Measurements from ENCODE around the gene PTPRB. TPM values are rescaled to one million over a fixed set of nuclear protein-coding genes. Genes with fewer than 3 reads are reported as not detected.

The PTPRB gene
- total and polyA plus RNA-seq, 2 of the 8 experiments (the other 6 are each of a cell fraction or from before 2014, with no cell fraction given) = 0.36 to 0.58 TPM

DNA sequence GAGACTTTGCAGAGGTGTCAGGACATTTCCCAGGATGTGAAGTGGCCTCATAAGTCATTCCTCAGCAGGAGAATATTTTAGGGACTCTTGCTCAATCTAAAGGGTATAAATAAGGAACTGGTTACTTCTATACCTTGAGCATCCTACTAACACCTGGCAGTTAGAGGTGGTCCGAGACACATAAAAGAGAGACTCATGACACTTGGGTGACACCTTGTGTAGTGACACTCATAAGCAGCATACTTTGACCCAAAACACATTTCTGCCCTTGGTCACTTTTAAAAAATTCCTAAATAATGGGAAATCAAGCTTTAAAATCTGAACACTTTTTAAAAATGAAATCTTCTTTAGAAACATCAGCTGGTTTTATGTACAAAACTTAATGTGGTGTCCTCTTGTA lies 152.8 kb downstream of the PTPRB start:
- Histone ChIP-seq H2BK12ac (ENCODE audit: low read depth, low read length) (no peak overlapping the region), H3K18ac (ENCODE audit: extremely low read depth, low read length) (no peak overlapping the region), H3K23ac (ENCODE audit: insufficient read length) (no peak overlapping the region), H3K27me3 (replicated peaks in 1 of 4; ENCODE audit: control insufficient read depth in 3 of 4, extremely low read depth in 1 of 4, insufficient read depth in 3 of 4, low read length in 3 of 4) (no peaks in the 10 kb centered on the region), H3K36me3 (ENCODE audit: control insufficient read depth in 2 of 4, insufficient read depth in 4 of 4, low read length in 3 of 4) (no peaks in the 10 kb centered on the region), H2AK5ac (ENCODE audit: low read depth, low read length) (no peak overlapping the region), H3K79me2 (ENCODE audit: control insufficient read depth in 1 of 2, insufficient read depth in 2 of 2, low read length in 2 of 2) (no peaks in the 10 kb centered on the region), H2AFZ (ENCODE audit: low read length) (no peak overlapping the region), H4K20me1 (replicated peaks in 1 of 2; ENCODE audit: control insufficient read depth in 1 of 2, insufficient read depth in 2 of 2, low read length in 2 of 2) (no peaks in the 10 kb centered on the region), H2BK5ac (ENCODE audit: low read depth, low read length) (no peak overlapping the region), H3K4me2 (ENCODE audit: insufficient read depth in 1 of 2, low read depth in 2 of 2, low read length in 2 of 2) (no peak overlapping the region), H3K9ac (replicated peaks in 1 of 4; ENCODE audit: extremely low read depth in 1 of 4, low read depth in 3 of 4, low read length in 3 of 4) (no peak overlapping the region), H2BK20ac (ENCODE audit: low read length) (no peak overlapping the region), H3K27ac (ENCODE audit: low read depth, low read length) (no peak overlapping the region), H3K56ac (replicated peaks; ENCODE audit: insufficient read length, low read depth, low read length) (no peak overlapping the region), H3K4ac (replicated peaks; ENCODE audit: insufficient read length, low read depth, low read length) (no peak overlapping the region), H4K8ac (ENCODE audit: extremely low read depth, insufficient read depth, low read length) (no peak overlapping the region), H3K23me2 (ENCODE audit: low read depth, low read length) (no peaks in the 10 kb centered on the region), H3K4me3 (ENCODE audit: extremely low read depth in 1 of 4, insufficient read depth in 2 of 4, low read depth in 3 of 4, low read length in 4 of 4) (no peak overlapping the region), H3K4me1 (replicated peaks in 1 of 4; ENCODE audit: control insufficient read depth in 3 of 4, insufficient read depth in 4 of 4, low read length in 3 of 4) (no peaks in the 10 kb centered on the region), H4K5ac (ENCODE audit: insufficient read length, low read depth, low read length) (no peak overlapping the region), H3K79me1 (ENCODE audit: low read depth, low read length) (no peaks in the 10 kb centered on the region), H2BK120ac (replicated peaks; ENCODE audit: low read depth, low read length) (no peak overlapping the region), H2BK15ac (ENCODE audit: low read length) (no peak overlapping the region), H4K91ac (replicated peaks; ENCODE audit: insufficient read length, low read length) (no peak overlapping the region), H3K9me3 (ENCODE audit: insufficient read depth in 2 of 2, low read depth in 1 of 2, low read length in 1 of 2) (no peaks in the 10 kb centered on the region; a peak in 1 of 4 replicates), H3K14ac (ENCODE audit: insufficient read length) (no peak overlapping the region)
- no peak for FAIRE-seq
- TF ChIP-seq RAD21 (IDR thresholded peaks at IDR 0.05 in 1 of 2, conservative IDR thresholded peaks at IDR 0.05 in 1 of 2; ENCODE audit: low read depth in 2 of 2, low read length in 2 of 2) (peak; percentile 17 to 40; a peak in 3 of 4 replicates), CHD1 (IDR thresholded peaks at IDR 0.05; ENCODE audit: low read depth, low read length) (no peak)
- DNase-seq (ENCODE audit: low read depth in 1 of 2, low spot score in 2 of 2) = no peak
- POLR2A ChIA-PET (ENCODE audit: partially characterized antibody) = no interaction called here
- 100% methylated on average over 1 of the region's 1 CpG; no CpG with 5 or more reads in 1 of the 2 experiments for WGBS, 2 experiments (ENCODE audit: extremely low coverage in 1 of 2, insufficient coverage in 1 of 2, insufficient read length in 1 of 2, insufficient replicate concordance in 2 of 2, low coverage in 1 of 2, low lambda C conversion rate in 2 of 2, missing lambda C conversion rate in 1 of 2)
- CTCF ChIA-PET (ENCODE audit: partially characterized antibody) = no interaction called here

All from H1 (cell line).